Keratinocyte (primary cell): ENCODE data around the gene ALG14.

Experiments used
- CTCF ChIP-seq, 3 experiments: IDR thresholded peaks in 1 of 3; conservative IDR thresholded peaks in 1 of 3; optimal IDR thresholded peaks in 1 of 3; 2 replicates in 2 of 3; 3 replicates in 1 of 3; pipeline versions ENCODE3 to v1.5.1; 2011; ENCODE audit warnings: low read length in 3 of 3, mild to moderate bottlenecking in 3 of 3, moderate library complexity in 2 of 3, control low read depth in 1 of 3, inconsistent platforms in 1 of 3; ENCODE audit not compliant: insufficient read depth in 2 of 3; ENCODE audit errors: extremely low read depth in 1 of 3
- EZH2 ChIP-seq: IDR thresholded peaks from one replicate; pipeline ENCODE4 v1.6.1; 2012; ENCODE audit warnings: inconsistent platforms, mild to moderate bottlenecking, low read length, moderate library complexity

- TF ChIP-seq CTCF (optimal IDR thresholded peaks at IDR 0.05 in 1 of 3, IDR thresholded peaks at IDR 0.05 in 1 of 3, conservative IDR thresholded peaks at IDR 0.05 in 1 of 3; ENCODE audit: extremely low read depth in 1 of 3, insufficient read depth in 2 of 3, low read length in 3 of 3), result no peak
- TF ChIP-seq EZH2, result no peak
Observed at GRCh38 chr1:94951046-94951445, 121.7 kb downstream of the ALG14 start.
